ENCODE data around the gene INTS1.
"Not testable (repeated sequence)": the region's sequence is repeated elsewhere in the genome, so short reads cannot be mapped to it uniquely, and the experiment has no call there.

INTS1 gene

DNA sequence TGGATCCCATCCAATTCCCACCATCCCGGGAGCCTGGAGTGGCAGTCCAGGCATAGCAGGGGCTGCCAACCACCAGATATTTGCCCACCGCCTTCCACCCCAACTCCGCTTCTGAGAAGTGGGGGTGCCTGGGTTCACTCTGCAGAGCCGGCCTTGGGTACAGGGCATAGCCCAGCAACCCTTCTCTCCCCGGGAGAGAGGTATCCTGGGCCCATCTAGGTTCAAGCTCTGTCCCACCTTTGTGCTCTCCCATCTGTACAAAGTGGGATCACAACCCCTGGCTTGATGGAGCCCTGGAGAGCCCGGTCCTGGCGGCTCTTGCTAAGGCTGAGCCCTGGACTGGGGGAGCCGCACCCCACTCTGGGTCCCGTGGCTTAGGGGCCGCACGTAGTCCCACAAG lies 57.1 kb downstream of the INTS1 start:
- Histone ChIP-seq H3K27ac (ENCODE audit: insufficient read depth in 1 of 2, low read depth in 1 of 2, low read length in 2 of 2, poor library complexity in 1 of 2, severe bottlenecking in 2 of 2) (no peak overlapping the region), H3K4me3 (ENCODE audit: control insufficient read depth in 1 of 7, extremely low read depth in 1 of 7, insufficient read depth in 4 of 7, low read depth in 2 of 7, low read length in 6 of 7) (no peak overlapping the region), H3K36me3 (ENCODE audit: control insufficient read depth in 4 of 4, insufficient read depth in 4 of 4, low read length in 3 of 4) (no peaks in the 10 kb centered on the region), H3K27me3 (replicated peaks in 2 of 5; ENCODE audit: control insufficient read depth in 4 of 5, insufficient read depth in 5 of 5, low read length in 4 of 5) (no peaks in the 10 kb centered on the region), H3K4me1 (ENCODE audit: control extremely low read depth in 1 of 4, control insufficient read depth in 4 of 4, insufficient read depth in 4 of 4, low read length in 3 of 4) (no peaks in the 10 kb centered on the region), H3K9me3 (ENCODE audit: control extremely low read depth in 1 of 5, control insufficient read depth in 4 of 5, insufficient read depth in 2 of 5, low read depth in 1 of 5, low read length in 4 of 5) (no peaks in the 10 kb centered on the region)
- WGBS (ENCODE audit: insufficient coverage), result 97% methylated on average over 7 of the region's 11 CpGs
- CTCF ChIA-PET, result no interaction called here
- DNase-seq, result no peak
- POLR2A ChIA-PET, result no interaction called here

- no peak overlapping the region for H3K4me3 ChIP-seq (ENCODE audit: control insufficient read depth in 1 of 7, extremely low read depth in 1 of 7, insufficient read depth in 4 of 7, low read depth in 2 of 7, low read length in 6 of 7)
- H3K27ac ChIP-seq (ENCODE audit: insufficient read depth in 1 of 2, low read depth in 1 of 2, low read length in 2 of 2, poor library complexity in 1 of 2, severe bottlenecking in 2 of 2), result no peak overlapping the region
- DNase-seq, result no peak
- POLR2A ChIA-PET, result interaction anchor here (0.6 kb wide), 1 partner anchor 156 kb away, joined by 5 read pairs; no protein-coding TSS in a partner anchor
- no peaks in the 10 kb centered on the region for H3K4me1 ChIP-seq (ENCODE audit: control extremely low read depth in 1 of 4, control insufficient read depth in 4 of 4, insufficient read depth in 4 of 4, low read length in 3 of 4)
- no peaks in the 10 kb centered on the region for H3K36me3 ChIP-seq (ENCODE audit: control insufficient read depth in 4 of 4, insufficient read depth in 4 of 4, low read length in 3 of 4)
- WGBS (ENCODE audit: insufficient coverage), result 91% methylated on average over 15 of the region's 17 CpGs
- no peaks in the 10 kb centered on the region for H3K27me3 ChIP-seq (replicated peaks in 2 of 5; ENCODE audit: control insufficient read depth in 4 of 5, insufficient read depth in 5 of 5, low read length in 4 of 5)
- CTCF ChIA-PET, result no interaction called here
- H3K9me3 ChIP-seq (ENCODE audit: control extremely low read depth in 1 of 5, control insufficient read depth in 4 of 5, insufficient read depth in 2 of 5, low read depth in 1 of 5, low read length in 4 of 5), result no peaks in the 10 kb centered on the region
Observed at GRCh38 chr7:1446620-1447032, 57.6 kb downstream of the INTS1 start.

- H3K27me3 ChIP-seq (replicated peaks in 2 of 5; ENCODE audit: control insufficient read depth in 4 of 5, insufficient read depth in 5 of 5, low read length in 4 of 5); H3K27ac ChIP-seq (ENCODE audit: insufficient read depth in 1 of 2, low read depth in 1 of 2, low read length in 2 of 2, poor library complexity in 1 of 2, severe bottlenecking in 2 of 2); H3K4me1 ChIP-seq (ENCODE audit: control extremely low read depth in 1 of 4, control insufficient read depth in 4 of 4, insufficient read depth in 4 of 4, low read length in 3 of 4); CTCF ChIA-PET; H3K36me3 ChIP-seq (ENCODE audit: control insufficient read depth in 4 of 4, insufficient read depth in 4 of 4, low read length in 3 of 4); H3K4me3 ChIP-seq (ENCODE audit: control insufficient read depth in 1 of 7, extremely low read depth in 1 of 7, insufficient read depth in 4 of 7, low read depth in 2 of 7, low read length in 6 of 7); H3K9me3 ChIP-seq (ENCODE audit: control extremely low read depth in 1 of 5, control insufficient read depth in 4 of 5, insufficient read depth in 2 of 5, low read depth in 1 of 5, low read length in 4 of 5): not testable (repeated sequence)
- WGBS (ENCODE audit: insufficient coverage), result no CpG with 5 or more reads among the region's 5 CpGs
- POLR2A ChIA-PET, result interaction anchor here (0.6 kb wide), 1 partner anchor 157 kb away, joined by 5 read pairs; no protein-coding TSS in a partner anchor
- peak in 1 of 3 donors; percentile 32 for DNase-seq
Observed at GRCh38 chr7:1446026-1446425, 58.2 kb downstream of the INTS1 start.

DNA sequence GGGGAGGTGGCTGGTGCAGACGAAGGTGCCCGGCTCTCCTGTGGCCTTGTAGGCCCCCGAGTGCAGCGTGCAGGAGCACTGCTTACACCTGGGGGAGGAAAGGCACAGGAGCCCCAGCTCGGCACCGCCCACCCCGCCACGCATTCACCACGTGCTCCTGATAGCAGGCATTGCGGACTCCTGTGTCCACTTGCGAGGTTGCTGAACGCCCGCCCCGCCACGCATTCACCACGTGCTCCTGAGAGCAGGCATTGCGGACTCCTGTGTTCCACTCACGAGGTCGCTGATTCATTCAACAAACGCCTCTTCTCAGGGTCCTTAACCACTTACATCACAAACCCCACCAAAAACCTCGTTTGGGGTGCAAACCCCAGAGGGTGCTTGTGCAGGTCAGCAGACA lies 58.8 kb downstream of the INTS1 start:
- no peak overlapping the region for H3K4me3 ChIP-seq (ENCODE audit: control insufficient read depth in 1 of 7, extremely low read depth in 1 of 7, insufficient read depth in 4 of 7, low read depth in 2 of 7, low read length in 6 of 7)
- H3K4me1 ChIP-seq (ENCODE audit: control extremely low read depth in 1 of 4, control insufficient read depth in 4 of 4, insufficient read depth in 4 of 4, low read length in 3 of 4), result no peaks in the 10 kb centered on the region
- H3K36me3 ChIP-seq (ENCODE audit: control insufficient read depth in 4 of 4, insufficient read depth in 4 of 4, low read length in 3 of 4), result no peaks in the 10 kb centered on the region
- no peak overlapping the region for H3K27ac ChIP-seq (ENCODE audit: insufficient read depth in 1 of 2, low read depth in 1 of 2, low read length in 2 of 2, poor library complexity in 1 of 2, severe bottlenecking in 2 of 2)
- CTCF ChIA-PET, result no interaction called here
- no peak for DNase-seq
- POLR2A ChIA-PET, result no interaction called here
- H3K27me3 ChIP-seq (replicated peaks in 2 of 5; ENCODE audit: control insufficient read depth in 4 of 5, insufficient read depth in 5 of 5, low read length in 4 of 5), result no peaks in the 10 kb centered on the region
- 95% methylated on average over 20 of the region's 21 CpGs for WGBS (ENCODE audit: insufficient coverage)
- no peaks in the 10 kb centered on the region for H3K9me3 ChIP-seq (ENCODE audit: control extremely low read depth in 1 of 5, control insufficient read depth in 4 of 5, insufficient read depth in 2 of 5, low read depth in 1 of 5, low read length in 4 of 5)

- 95% methylated on average over 24 of the region's 24 CpGs for WGBS (ENCODE audit: insufficient coverage)
- no peaks in the 10 kb centered on the region for H3K9me3 ChIP-seq (ENCODE audit: control extremely low read depth in 1 of 5, control insufficient read depth in 4 of 5, insufficient read depth in 2 of 5, low read depth in 1 of 5, low read length in 4 of 5)
- CTCF ChIA-PET, result no interaction called here
- H3K27me3 ChIP-seq (replicated peaks in 2 of 5; ENCODE audit: control insufficient read depth in 4 of 5, insufficient read depth in 5 of 5, low read length in 4 of 5), result no peaks in the 10 kb centered on the region
- H3K27ac ChIP-seq (ENCODE audit: insufficient read depth in 1 of 2, low read depth in 1 of 2, low read length in 2 of 2, poor library complexity in 1 of 2, severe bottlenecking in 2 of 2), result no peak overlapping the region
- DNase-seq, result no peak
- no peak overlapping the region for H3K4me3 ChIP-seq (ENCODE audit: control insufficient read depth in 1 of 7, extremely low read depth in 1 of 7, insufficient read depth in 4 of 7, low read depth in 2 of 7, low read length in 6 of 7)
- H3K4me1 ChIP-seq (ENCODE audit: control extremely low read depth in 1 of 4, control insufficient read depth in 4 of 4, insufficient read depth in 4 of 4, low read length in 3 of 4), result no peaks in the 10 kb centered on the region
- H3K36me3 ChIP-seq (ENCODE audit: control insufficient read depth in 4 of 4, insufficient read depth in 4 of 4, low read length in 3 of 4), result no peaks in the 10 kb centered on the region
- POLR2A ChIA-PET, result no interaction called here
Observed at GRCh38 chr7:1444925-1445322, 59.3 kb downstream of the INTS1 start.

- WGBS (ENCODE audit: insufficient coverage), result 95% methylated on average over 34 of the region's 45 CpGs
- POLR2A ChIA-PET, result no interaction called here
- no peak for DNase-seq
- no peaks in the 10 kb centered on the region for H3K27me3 ChIP-seq (replicated peaks in 2 of 5; ENCODE audit: control insufficient read depth in 4 of 5, insufficient read depth in 5 of 5, low read length in 4 of 5)
- no peak overlapping the region for H3K27ac ChIP-seq (ENCODE audit: insufficient read depth in 1 of 2, low read depth in 1 of 2, low read length in 2 of 2, poor library complexity in 1 of 2, severe bottlenecking in 2 of 2)
- no peak overlapping the region for H3K4me3 ChIP-seq (ENCODE audit: control insufficient read depth in 1 of 7, extremely low read depth in 1 of 7, insufficient read depth in 4 of 7, low read depth in 2 of 7, low read length in 6 of 7)
- no peaks in the 10 kb centered on the region for H3K4me1 ChIP-seq (ENCODE audit: control extremely low read depth in 1 of 4, control insufficient read depth in 4 of 4, insufficient read depth in 4 of 4, low read length in 3 of 4)
- H3K9me3 ChIP-seq (ENCODE audit: control extremely low read depth in 1 of 5, control insufficient read depth in 4 of 5, insufficient read depth in 2 of 5, low read depth in 1 of 5, low read length in 4 of 5), result no peaks in the 10 kb centered on the region
- H3K36me3 ChIP-seq (ENCODE audit: control insufficient read depth in 4 of 4, insufficient read depth in 4 of 4, low read length in 3 of 4), result no peaks in the 10 kb centered on the region
- CTCF ChIA-PET, result no interaction called here
Observed at GRCh38 chr7:1444214-1444924, 59.8 kb downstream of the INTS1 start.

DNA sequence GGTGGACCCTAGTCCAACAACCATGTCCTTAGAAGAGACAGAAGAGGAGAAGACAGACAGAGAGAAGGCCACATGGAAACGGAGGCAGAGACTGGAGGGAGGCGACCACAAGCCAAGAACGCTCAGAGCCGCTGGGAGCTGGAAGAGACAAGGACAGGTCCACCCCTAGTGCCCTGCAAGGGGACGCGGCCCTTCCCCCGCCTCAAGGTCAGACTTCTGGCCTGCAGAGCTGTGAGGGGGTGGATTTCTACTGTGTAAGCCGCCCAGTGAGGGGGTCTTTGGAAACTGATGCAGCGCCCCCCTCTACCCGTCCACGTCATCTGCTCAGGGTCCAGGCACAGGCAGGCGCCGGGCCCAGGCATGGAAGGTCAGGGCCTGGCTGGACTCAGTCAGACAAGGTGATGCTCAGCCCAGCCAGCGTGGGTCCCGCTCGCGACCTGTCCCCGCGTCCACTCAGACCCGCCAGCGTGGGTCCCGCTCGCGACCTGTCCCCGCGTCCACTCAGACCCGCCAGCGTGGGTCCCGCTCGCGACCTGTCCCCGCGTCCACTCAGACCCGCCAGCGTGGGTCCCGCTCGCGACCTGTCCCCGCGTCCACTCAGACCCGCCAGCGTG lies 60.5 kb downstream of the INTS1 start:
- 97% methylated on average over 10 of the region's 42 CpGs for WGBS (ENCODE audit: insufficient coverage)
- DNase-seq; H3K36me3 ChIP-seq (ENCODE audit: control insufficient read depth in 4 of 4, insufficient read depth in 4 of 4, low read length in 3 of 4); H3K4me1 ChIP-seq (ENCODE audit: control extremely low read depth in 1 of 4, control insufficient read depth in 4 of 4, insufficient read depth in 4 of 4, low read length in 3 of 4); H3K27ac ChIP-seq (ENCODE audit: insufficient read depth in 1 of 2, low read depth in 1 of 2, low read length in 2 of 2, poor library complexity in 1 of 2, severe bottlenecking in 2 of 2); H3K4me3 ChIP-seq (ENCODE audit: control insufficient read depth in 1 of 7, extremely low read depth in 1 of 7, insufficient read depth in 4 of 7, low read depth in 2 of 7, low read length in 6 of 7); POLR2A ChIA-PET; H3K9me3 ChIP-seq (ENCODE audit: control extremely low read depth in 1 of 5, control insufficient read depth in 4 of 5, insufficient read depth in 2 of 5, low read depth in 1 of 5, low read length in 4 of 5); H3K27me3 ChIP-seq (replicated peaks in 2 of 5; ENCODE audit: control insufficient read depth in 4 of 5, insufficient read depth in 5 of 5, low read length in 4 of 5): not testable (repeated sequence)
- CTCF ChIA-PET, result interaction anchor here (0.9 to 1.6 kb wide), 2 partner anchors 13 to 26 kb away, joined by 3 to 4 read pairs; no protein-coding TSS in a partner anchor
